Measurements from ENCODE around the gene SLC22A1. TPM values are rescaled to one million over a fixed set of nuclear protein-coding genes. Genes with fewer than 3 reads are reported as not detected.

SLC22A1 gene
- total RNA-seq, 1 donor from 2014 or later, result under 0.01 TPM

GRCh38 chr6:160174681-160175080 is 53.1 kb downstream of the SLC22A1 start:
- H3K27me3 ChIP-seq (ENCODE audit: control insufficient read depth, insufficient read depth, low read length), result no peaks in the 10 kb centered on the region
- no peak overlapping the region for H3K4me3 ChIP-seq (ENCODE audit: low read depth, low read length)
- TF ChIP-seq, protein P1, sequence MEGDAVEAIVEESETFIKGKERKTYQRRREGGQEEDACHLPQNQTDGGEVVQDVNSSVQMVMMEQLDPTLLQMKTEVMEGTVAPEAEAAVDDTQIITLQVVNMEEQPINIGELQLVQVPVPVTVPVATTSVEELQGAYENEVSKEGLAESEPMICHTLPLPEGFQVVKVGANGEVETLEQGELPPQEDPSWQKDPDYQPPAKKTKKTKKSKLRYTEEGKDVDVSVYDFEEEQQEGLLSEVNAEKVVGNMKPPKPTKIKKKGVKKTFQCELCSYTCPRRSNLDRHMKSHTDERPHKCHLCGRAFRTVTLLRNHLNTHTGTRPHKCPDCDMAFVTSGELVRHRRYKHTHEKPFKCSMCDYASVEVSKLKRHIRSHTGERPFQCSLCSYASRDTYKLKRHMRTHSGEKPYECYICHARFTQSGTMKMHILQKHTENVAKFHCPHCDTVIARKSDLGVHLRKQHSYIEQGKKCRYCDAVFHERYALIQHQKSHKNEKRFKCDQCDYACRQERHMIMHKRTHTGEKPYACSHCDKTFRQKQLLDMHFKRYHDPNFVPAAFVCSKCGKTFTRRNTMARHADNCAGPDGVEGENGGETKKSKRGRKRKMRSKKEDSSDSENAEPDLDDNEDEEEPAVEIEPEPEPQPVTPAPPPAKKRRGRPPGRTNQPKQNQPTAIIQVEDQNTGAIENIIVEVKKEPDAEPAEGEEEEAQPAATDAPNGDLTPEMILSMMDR (IDR thresholded peaks at IDR 0.05; ENCODE audit: insufficient read depth, low read length, severe bottlenecking), result no peak
- FAIRE-seq, result no peak
- no peak for DNase-seq (ENCODE audit: low read depth)
- H3K36me3 ChIP-seq (ENCODE audit: control insufficient read depth, insufficient read depth, low read length), result no peaks in the 10 kb centered on the region

GRCh38 chr6:160177220-160177619 is 55.6 kb downstream of the SLC22A1 start:
- DNase-seq (ENCODE audit: low read depth) (no peak), FAIRE-seq (no peak)
- TF ChIP-seq, protein P1 (IDR thresholded peaks at IDR 0.05; ENCODE audit: insufficient read depth, low read length, severe bottlenecking), result no peak

DNA sequence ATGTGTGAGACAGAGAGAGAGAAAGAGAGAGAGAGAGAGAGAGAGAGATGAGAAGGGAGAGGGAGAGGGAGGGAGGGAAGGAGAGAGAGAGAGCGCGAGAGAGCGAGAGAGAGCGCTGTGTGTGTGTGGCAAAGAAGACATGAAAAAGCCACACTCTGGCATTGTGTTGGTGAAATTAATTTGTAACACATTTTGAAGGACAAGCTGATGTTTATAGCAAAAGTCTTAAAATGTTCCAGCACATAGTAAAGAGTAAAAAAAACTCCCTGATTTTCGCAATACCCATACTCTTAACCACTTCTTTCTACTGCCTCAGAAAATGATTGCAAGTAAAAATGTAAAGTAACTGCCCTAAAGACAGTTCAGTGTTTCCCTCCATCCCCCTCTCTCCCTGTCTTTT is 56.7 kb downstream of the SLC22A1 start:
- FAIRE-seq, result no peak
- H3K4me3 ChIP-seq (ENCODE audit: low read depth, low read length), result no peak overlapping the region
- H3K36me3 ChIP-seq (ENCODE audit: control insufficient read depth, insufficient read depth, low read length), result no peaks in the 10 kb centered on the region
- TF ChIP-seq, protein P1 (IDR thresholded peaks at IDR 0.05; ENCODE audit: insufficient read depth, low read length, severe bottlenecking), result no peak
- no peaks in the 10 kb centered on the region for H3K27me3 ChIP-seq (ENCODE audit: control insufficient read depth, insufficient read depth, low read length)
- no peak for DNase-seq (ENCODE audit: low read depth)

More at GRCh38 chr6:160177220-160177619, 55.6 kb downstream of the SLC22A1 start:
- no peaks in the 10 kb centered on the region for H3K36me3 ChIP-seq (ENCODE audit: control insufficient read depth, insufficient read depth, low read length)
- H3K27me3 ChIP-seq (ENCODE audit: control insufficient read depth, insufficient read depth, low read length), result no peaks in the 10 kb centered on the region
- H3K4me3 ChIP-seq (ENCODE audit: low read depth, low read length), result no peak overlapping the region

DNA sequence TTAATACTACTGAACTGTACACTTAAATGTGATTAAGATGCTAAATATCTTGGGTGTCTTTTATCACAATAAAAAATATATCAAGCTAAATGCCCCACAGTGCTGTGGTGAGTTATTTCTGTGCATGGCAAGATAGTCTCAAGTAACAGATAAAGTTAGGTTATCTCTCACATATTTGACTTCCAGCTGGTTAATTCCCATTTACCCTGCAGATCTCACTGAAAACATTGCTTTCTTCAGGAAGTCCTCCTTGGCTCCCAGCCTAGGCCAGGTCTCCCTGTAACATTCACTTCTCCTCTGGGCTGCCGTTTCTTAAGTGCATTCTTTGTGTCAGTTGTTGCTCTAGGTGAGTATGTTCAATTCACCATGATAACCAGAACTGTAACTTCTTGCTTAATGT is 59.1 kb downstream of the SLC22A1 start:
- FAIRE-seq (no peak), DNase-seq (ENCODE audit: low read depth) (no peak)
- H3K36me3 ChIP-seq (ENCODE audit: control insufficient read depth, insufficient read depth, low read length), result no peaks in the 10 kb centered on the region
- TF ChIP-seq, protein P1 (IDR thresholded peaks at IDR 0.05; ENCODE audit: insufficient read depth, low read length, severe bottlenecking), result no peak
- H3K4me3 ChIP-seq (ENCODE audit: low read depth, low read length), result no peak overlapping the region
- H3K27me3 ChIP-seq (ENCODE audit: control insufficient read depth, insufficient read depth, low read length), result no peaks in the 10 kb centered on the region

GRCh38 chr6:160188773-160189172 is 67.2 kb downstream of the SLC22A1 start:
- H3K27me3 ChIP-seq (ENCODE audit: control insufficient read depth, insufficient read depth, low read length), result no peaks in the 10 kb centered on the region
- no peak overlapping the region for H3K4me3 ChIP-seq (ENCODE audit: low read depth, low read length)
- FAIRE-seq (no peak), DNase-seq (ENCODE audit: low read depth) (peak; percentile 41)
- no peaks in the 10 kb centered on the region for H3K36me3 ChIP-seq (ENCODE audit: control insufficient read depth, insufficient read depth, low read length)
- TF ChIP-seq, protein P1 (IDR thresholded peaks at IDR 0.05; ENCODE audit: insufficient read depth, low read length, severe bottlenecking), result no peak

DNA sequence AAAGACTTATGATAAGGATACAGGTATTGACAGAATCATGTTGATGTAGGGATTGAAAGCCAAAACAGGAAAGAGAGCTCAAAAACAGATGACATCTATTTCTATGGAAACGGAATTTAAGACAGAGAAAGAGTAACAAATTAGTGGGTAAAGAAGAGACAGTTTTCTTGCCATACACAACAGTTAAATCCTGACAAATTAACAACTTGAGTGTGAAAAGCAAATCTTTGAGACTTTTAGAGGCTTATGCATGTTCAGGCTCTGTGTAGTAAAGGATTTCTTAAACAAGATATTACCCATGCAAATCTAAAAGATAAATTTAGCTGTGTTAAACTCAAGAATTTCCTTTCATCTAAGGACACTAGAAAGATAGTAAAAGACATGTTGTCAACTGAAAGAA is 68.5 kb downstream of the SLC22A1 start:
- no peaks in the 10 kb centered on the region for H3K27me3 ChIP-seq (ENCODE audit: control insufficient read depth, insufficient read depth, low read length)
- H3K4me3 ChIP-seq (ENCODE audit: low read depth, low read length), result no peak overlapping the region
- no peak for DNase-seq (ENCODE audit: low read depth)
- TF ChIP-seq, protein P1 (IDR thresholded peaks at IDR 0.05; ENCODE audit: insufficient read depth, low read length, severe bottlenecking), result no peak
- no peak for FAIRE-seq
- H3K36me3 ChIP-seq (ENCODE audit: control insufficient read depth, insufficient read depth, low read length), result no peaks in the 10 kb centered on the region

All from bronchial epithelial cell (primary cell).